H1 (cell line): ENCODE measurements around the gene ERV3-1. TPM values are rescaled to one million over a fixed set of nuclear protein-coding genes. Genes with fewer than 3 reads are reported as not detected.

ENCODE experiments used
- CTCF ChIA-PET: fragments of 300-600 bp; sonication (Branson Sonifier 250); formaldehyde crosslinking; loops from one replicate; lab custom pipeline; 2021; ENCODE audit not compliant: partially characterized antibody; lab: Charles Lee
- POLR2A ChIA-PET: fragments of 300-600 bp; sonication (Branson Sonifier 250); formaldehyde crosslinking; loops from one replicate; lab custom pipeline; 2021; ENCODE audit warnings: inconsistent platforms; ENCODE audit not compliant: partially characterized antibody; lab: Charles Lee
- DNase-seq, 2 experiments: peaks; one replicate each; pipeline versions ENCODE4 v3.0.0 to v3.0.0-alpha.2; 2010 to 2022; ENCODE audit warnings: low spot score in 2 of 2, low read depth in 1 of 2, mixed read lengths in 1 of 2
- FAIRE-seq: peaks from 2 replicates; lab custom pipeline; 2011; peaks lifted over from hg19 to GRCh38; lab: Jason Lieb, UNC
- H2AFZ ChIP-seq: 2 replicates; pipeline ENCODE4 v1.8.1; 2012; ENCODE audit warnings: low read length, inconsistent platforms
- H2AK5ac ChIP-seq: 2 replicates; pipeline ENCODE4 v1.6.1; 2013; ENCODE audit warnings: low read depth, low read length
- H2BK120ac ChIP-seq: replicated peaks from 2 replicates; pipeline ENCODE3; 2013; ENCODE audit warnings: low read depth, low read length, inconsistent platforms
- H2BK12ac ChIP-seq: 2 replicates; pipeline ENCODE4 v1.6.1; 2013; ENCODE audit warnings: low read depth, low read length
- H2BK15ac ChIP-seq: 2 replicates; pipeline ENCODE4 v1.6.1; 2013; ENCODE audit warnings: low read length
- H2BK20ac ChIP-seq: 2 replicates; pipeline ENCODE4 v1.6.1; 2013; ENCODE audit warnings: low read length
- H2BK5ac ChIP-seq: 2 replicates; pipeline ENCODE4 v1.6.1; 2013; ENCODE audit warnings: low read depth, low read length
- H3K14ac ChIP-seq: 2 replicates; pipeline ENCODE4 v1.6.1; 2013; ENCODE audit warnings: inconsistent platforms; ENCODE audit not compliant: insufficient read length
- H3K18ac ChIP-seq: 2 replicates; pipeline ENCODE4 v1.6.1; 2013; ENCODE audit warnings: low read length; ENCODE audit errors: extremely low read depth
- H3K23ac ChIP-seq: 2 replicates; pipeline ENCODE4 v1.6.1; 2013; ENCODE audit warnings: inconsistent platforms; ENCODE audit not compliant: insufficient read length
- H3K23me2 ChIP-seq: 2 replicates; pipeline ENCODE4 v1.6.1; 2013; ENCODE audit warnings: low read depth, low read length
- H3K27ac ChIP-seq: 2 replicates; pipeline ENCODE4 v1.6.1; 2011; ENCODE audit warnings: low read depth, low read length, inconsistent platforms
- H3K27me3 ChIP-seq, 4 experiments: replicated peaks in 1 of 4; 1 replicate in 1 of 4; 2 replicates in 3 of 4; pipeline versions ENCODE4 v1.6.1 to v1.8.1; 2011 to 2013; ENCODE audit warnings: low read length in 3 of 4, mild to moderate bottlenecking in 3 of 4, inconsistent platforms in 2 of 4, mixed read lengths in 2 of 4, moderate library complexity in 1 of 4; ENCODE audit not compliant: control insufficient read depth in 3 of 4, insufficient read depth in 3 of 4; ENCODE audit errors: extremely low read depth in 1 of 4
- H3K36me3 ChIP-seq, 4 experiments: 2 replicates each; pipeline versions ENCODE4 v1.6.1 to v1.8.1; 2011 to 2013; ENCODE audit warnings: mild to moderate bottlenecking in 4 of 4, low read length in 3 of 4, moderate library complexity in 2 of 4, control low read depth in 1 of 4, inconsistent platforms in 1 of 4; ENCODE audit not compliant: insufficient read depth in 4 of 4, control insufficient read depth in 2 of 4
- H3K4ac ChIP-seq: replicated peaks from 2 replicates; pipeline ENCODE3; 2013; ENCODE audit warnings: low read length, low read depth, mixed read lengths, inconsistent platforms; ENCODE audit not compliant: insufficient read length
- H3K4me1 ChIP-seq, 4 experiments: replicated peaks in 1 of 4; 1 replicate in 1 of 4; 2 replicates in 3 of 4; pipeline versions ENCODE4 v1.6.1 to v1.8.1; 2011 to 2013; ENCODE audit warnings: low read length in 3 of 4, inconsistent platforms in 2 of 4, mixed read lengths in 1 of 4; ENCODE audit not compliant: insufficient read depth in 4 of 4, control insufficient read depth in 3 of 4
- H3K4me2 ChIP-seq, 2 experiments: 2 replicates each; pipeline versions ENCODE4 v1.6.1 to v1.8.1; 2011 to 2013; ENCODE audit warnings: low read depth in 2 of 2, low read length in 2 of 2, control low read depth in 1 of 2, inconsistent platforms in 1 of 2, mild to moderate bottlenecking in 1 of 2; ENCODE audit not compliant: insufficient read depth in 1 of 2
- H3K4me3 ChIP-seq, 4 experiments: fragments of 200-600, 300-600 bp in 1 of 4; sonication (generic), shearing (Covaris generic), sonication (Bioruptor Twin) in 1 of 4; 2 replicates each; pipeline versions ENCODE4 v1.5.1 to v1.8.1; 2011 to 2016; ENCODE audit warnings: low read length in 4 of 4, low read depth in 3 of 4, control low read depth in 2 of 4, inconsistent platforms in 2 of 4, mild to moderate bottlenecking in 2 of 4, mixed read lengths in 1 of 4, moderate library complexity in 1 of 4; ENCODE audit not compliant: insufficient read depth in 2 of 4; ENCODE audit errors: extremely low read depth in 1 of 4
- H3K56ac ChIP-seq: replicated peaks from 2 replicates; pipeline ENCODE3; 2013; ENCODE audit warnings: low read depth, mild to moderate bottlenecking, mixed read lengths, low read length, inconsistent platforms; ENCODE audit not compliant: insufficient read length
- H3K79me1 ChIP-seq: 2 replicates; pipeline ENCODE4 v1.6.1; 2013; ENCODE audit warnings: low read depth, low read length, control low read depth
- H3K79me2 ChIP-seq, 2 experiments: 2 replicates each; pipeline versions ENCODE4 v1.6.1 to v1.8.1; 2012 to 2013; ENCODE audit warnings: low read length in 2 of 2, mild to moderate bottlenecking in 2 of 2, inconsistent platforms in 1 of 2; ENCODE audit not compliant: insufficient read depth in 2 of 2, control insufficient read depth in 1 of 2
- H3K9ac ChIP-seq, 4 experiments: replicated peaks in 1 of 4; 1 replicate in 1 of 4; 2 replicates in 3 of 4; pipeline versions ENCODE4 v1.6.1 to v1.8.1; 2011 to 2013; ENCODE audit warnings: low read depth in 3 of 4, low read length in 3 of 4, control low read depth in 2 of 4, mild to moderate bottlenecking in 2 of 4, moderate library complexity in 2 of 4, inconsistent platforms in 1 of 4; ENCODE audit errors: extremely low read depth in 1 of 4
- H3K9me3 ChIP-seq, 2 experiments: 2 replicates each; pipeline versions ENCODE4 v1.6.1 to v1.8.1; 2012 to 2013; ENCODE audit warnings: mild to moderate bottlenecking in 2 of 2, moderate library complexity in 2 of 2, control low read depth in 1 of 2, inconsistent platforms in 1 of 2, low read depth in 1 of 2, low read length in 1 of 2, mixed read lengths in 1 of 2; ENCODE audit not compliant: insufficient read depth in 2 of 2
- H4K20me1 ChIP-seq, 2 experiments: replicated peaks in 1 of 2; 2 replicates each; pipeline versions ENCODE3 to v1.8.1; 2011 to 2013; ENCODE audit warnings: inconsistent platforms in 2 of 2, low read length in 2 of 2, mild to moderate bottlenecking in 1 of 2; ENCODE audit not compliant: insufficient read depth in 2 of 2, control insufficient read depth in 1 of 2
- H4K5ac ChIP-seq: 2 replicates; pipeline ENCODE4 v1.6.1; 2013; ENCODE audit warnings: low read length, low read depth, mixed read lengths, inconsistent platforms; ENCODE audit not compliant: insufficient read length
- H4K8ac ChIP-seq: 2 replicates; pipeline ENCODE4 v1.8.0; 2013; ENCODE audit warnings: mild to moderate bottlenecking, moderate library complexity, low read length, inconsistent platforms; ENCODE audit not compliant: insufficient read depth; ENCODE audit errors: extremely low read depth
- H4K91ac ChIP-seq: replicated peaks from 2 replicates; pipeline ENCODE3; 2013; ENCODE audit warnings: low read length, mixed read lengths, inconsistent platforms; ENCODE audit not compliant: insufficient read length
- ATF2 ChIP-seq: IDR thresholded peaks from 2 replicates; pipeline ENCODE4 v1.6.1; 2012; ENCODE audit warnings: low read length, inconsistent platforms
- CHD2 ChIP-seq: IDR thresholded peaks from 2 replicates; pipeline ENCODE4 v1.6.1; 2012; ENCODE audit warnings: low read length, improper control_type of control experiment
- GTF2F1 ChIP-seq: IDR thresholded peaks from 2 replicates; pipeline ENCODE4 v1.6.1; 2012; ENCODE audit warnings: low read depth, low read length, improper control_type of control experiment, borderline replicate concordance
- KDM4A ChIP-seq: IDR thresholded peaks from one replicate; pipeline ENCODE4 v1.7.1; 2012; ENCODE audit warnings: low read depth, mild to moderate bottlenecking, moderate library complexity, low read length, inconsistent platforms; ENCODE audit not compliant: severe bottlenecking
- RAD21 ChIP-seq, 2 experiments: IDR thresholded peaks in 1 of 2; conservative IDR thresholded peaks in 1 of 2; 2 replicates each; pipeline ENCODE4 v1.6.1; 2011; ENCODE audit warnings: low read depth in 2 of 2, low read length in 2 of 2, improper control_type of control experiment in 1 of 2, inconsistent platforms in 1 of 2, mild to moderate bottlenecking in 1 of 2, moderate library complexity in 1 of 2
- RXRA ChIP-seq: IDR thresholded peaks from 2 replicates; pipeline ENCODE4 v1.6.1; 2011; ENCODE audit warnings: low read depth, mild to moderate bottlenecking, low read length, moderate library complexity; ENCODE audit not compliant: insufficient read depth
- SIX5 ChIP-seq: IDR thresholded peaks from 2 replicates; pipeline ENCODE4 v1.6.1; 2011; ENCODE audit warnings: mild to moderate bottlenecking, low read depth, low read length
- SP4 ChIP-seq: IDR thresholded peaks from 2 replicates; pipeline ENCODE4 v1.6.1; 2012; ENCODE audit warnings: low read length, inconsistent platforms
- SUZ12 ChIP-seq: fragments of 200-600 bp; sonication (generic); IDR thresholded peaks from 2 replicates; pipeline ENCODE4 v1.6.1; 2012; ENCODE audit warnings: mild to moderate bottlenecking, inconsistent platforms, low read length, moderate library complexity, mixed read lengths
- TAF7 ChIP-seq: optimal IDR thresholded peaks from 2 replicates; pipeline ENCODE3; 2011; ENCODE audit warnings: low read depth, mild to moderate bottlenecking, inconsistent platforms, low read length, moderate library complexity, borderline replicate concordance
- WGBS, 2 experiments: shearing (Covaris generic) in 1 of 2; methylation state at CpG; one replicate each; pipeline versions ENCODE4 v1.1.6 to v1.1.7; 2013 to 2015; ENCODE audit warnings: low lambda C conversion rate in 2 of 2, mixed read lengths in 2 of 2, inconsistent platforms in 1 of 2, low coverage in 1 of 2, missing lambda C conversion rate in 1 of 2; ENCODE audit not compliant: insufficient replicate concordance in 2 of 2, insufficient coverage in 1 of 2, insufficient read length in 1 of 2; ENCODE audit errors: extremely low coverage in 1 of 2, missing lambda C conversion rate in 1 of 2; 5-methylcytosine and 5-hydroxymethylcytosine counted together
- polyA plus RNA-seq, 7 experiments: library from polyadenylated mRNA; depleted of rRNA in 3 of 7; stranded (reverse) in 5 of 7; unstranded in 2 of 7; fragments of >200 nt in 5 of 7; fragments of 200-250 nt in 2 of 7; gene quantifications; 1 replicate in 5 of 7; 2 replicates in 1 of 7; 4 replicates in 1 of 7; pipeline versions ENCODE4 v1.2.1 to v1.2.3, GENCODE V29; 2011 to 2013; ENCODE audit warnings: missing spikeins in 2 of 7, mixed read lengths in 2 of 7
- total RNA-seq: library from RNA; stranded (reverse); fragmentation: NEBNext Ultra II Directional; extraction: Animal tissue kit (Norgen Biotek cat#: 25700); gene quantifications from 2 replicates; pipeline ENCODE4 v1.2.1, GENCODE V29; 2021

ERV3-1 gene
- total and polyA plus RNA-seq, 2 of the 8 experiments (the other 6 are each of a cell fraction or from before 2014, with no cell fraction given), result 9.5 to 9.7 TPM

DNA sequence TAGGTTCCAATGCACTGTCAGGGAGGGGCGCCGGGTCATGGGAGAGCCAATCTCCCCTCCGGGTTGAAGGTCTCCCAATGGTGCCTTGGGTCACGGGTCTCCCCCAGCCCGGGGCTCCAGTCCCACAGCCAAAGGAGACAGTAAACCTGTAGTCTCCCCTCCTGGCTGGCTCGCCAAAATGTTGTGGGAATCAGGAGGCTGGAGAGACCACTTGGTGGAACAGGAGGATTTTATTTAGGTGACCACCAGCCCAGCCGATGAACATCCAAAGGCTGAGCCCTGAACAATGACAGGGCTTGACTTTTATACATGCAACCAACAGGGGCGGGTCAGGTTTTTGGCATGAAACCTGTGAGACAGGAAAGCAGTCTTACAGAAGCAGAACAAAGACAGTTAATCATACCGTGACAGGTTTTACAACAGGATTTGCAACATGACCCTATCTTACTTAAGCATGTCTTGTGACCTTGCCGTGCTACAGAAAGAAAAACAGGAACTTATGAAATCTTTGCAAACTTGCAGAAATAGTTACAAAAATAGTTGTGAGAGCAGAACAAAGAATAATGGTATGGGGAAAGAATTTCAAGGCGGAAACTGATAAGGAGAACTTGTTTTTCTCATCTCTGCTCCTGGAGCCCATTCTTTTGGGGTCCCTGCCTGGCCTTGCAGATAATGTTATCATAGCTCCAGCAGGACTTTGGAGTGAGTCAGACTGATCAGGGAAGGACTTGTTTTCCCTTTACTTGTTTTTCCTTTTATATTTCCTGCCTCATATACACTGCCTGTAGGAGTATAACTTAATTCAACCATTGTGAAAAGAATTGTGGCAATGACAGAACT lies 7.1 kb downstream of the ERV3-1 start:
- Histone ChIP-seq H3K4me3 (no peak overlapping the region), H2BK15ac (no peak overlapping the region), H4K20me1 (no peaks in the 10 kb centered on the region), H4K8ac (no peak overlapping the region), H3K4me2 (peak overlapping the region in 1 of 2 experiments; percentile 63; a peak in 1 of 4 replicates), H3K23ac (no peak overlapping the region), H2BK12ac (no peak overlapping the region), H3K23me2 (no peaks in the 10 kb centered on the region), H2AK5ac (no peak overlapping the region), H3K14ac (no peak overlapping the region), H3K56ac (no peak overlapping the region), H3K27ac (no peak overlapping the region), H3K18ac (no peak overlapping the region), H3K9ac (no peak overlapping the region), H2BK120ac (no peak overlapping the region), H4K91ac (no peak overlapping the region), H2BK20ac (no peak overlapping the region), H3K27me3 (no peaks in the 10 kb centered on the region), H4K5ac (no peak overlapping the region), H3K4ac (no peak overlapping the region), H3K79me2 (peaks cover 0 to 32% of the 10 kb centered on the region in 2 experiments; a peak in 3 of 4 replicates), H3K4me1 (peaks cover 2 to 7% (median 4%) of the 10 kb centered on the region in 4 experiments; a peak in 5 of 7 replicates), H3K36me3 (peaks cover 2 to 22% (median 6%) of the 10 kb centered on the region in 4 experiments; a peak in 6 of 8 replicates), H3K79me1 (peaks cover 6% of the 10 kb centered on the region), H3K9me3 (peaks cover 30 to 38% of the 10 kb centered on the region in 2 experiments), H2AFZ (no peak overlapping the region), H2BK5ac (no peak overlapping the region)
- CTCF ChIA-PET, result no interaction called here
- no peak for FAIRE-seq
- POLR2A ChIA-PET, result no interaction called here
- 88% methylated on average over 11 of the region's 11 CpGs; no CpG with 5 or more reads in 1 of the 2 experiments for WGBS, 2 experiments
- DNase-seq, result no peak
- no peak for TF ChIP-seq CHD2
- TF ChIP-seq KDM4A, result no peak
- TF ChIP-seq GTF2F1, result no peak
- no peak for TF ChIP-seq ATF2
- no peak for TF ChIP-seq SP4
- no peak for TF ChIP-seq SIX5
- no peak for TF ChIP-seq TAF7
- TF ChIP-seq RXRA, result no peak
- no peak for TF ChIP-seq RAD21 (IDR thresholded peaks at IDR 0.05 in 1 of 2, conservative IDR thresholded peaks at IDR 0.05 in 1 of 2; ENCODE audit: low read depth in 2 of 2, low read length in 2 of 2)
- TF ChIP-seq SUZ12, result no peak
